Fibroblast of villous mesenchyme (primary cell): ENCODE measurements around the gene TGIF1. TPM values are rescaled to one million over a fixed set of nuclear protein-coding genes. Genes with fewer than 3 reads are reported as not detected.
A peak's percentile ranks its signal among the peaks of the same experiment; 100 is the strongest.

Experiments used
- DNase-seq: peaks from one replicate; pipeline ENCODE4 v3.0.0-alpha.2; 2010; ENCODE audit warnings: low read depth
- H3K4me3 ChIP-seq: 2 replicates; pipeline ENCODE4 v1.5.1; 2011; ENCODE audit warnings: low read depth, mild to moderate bottlenecking, low read length
- CTCF ChIP-seq: IDR thresholded peaks from 2 replicates; pipeline ENCODE4 v1.5.1; 2012; ENCODE audit warnings: low read depth, mild to moderate bottlenecking, low read length; ENCODE audit not compliant: insufficient read depth
- total RNA-seq: library from RNA; depleted of rRNA; stranded (reverse); fragments of >200 nt; gene quantifications from 2 replicates; pipeline ENCODE4 v1.2.3, GENCODE V29; 2012

Gene TGIF1
- total RNA-seq, 1 donor, result 136 TPM

GRCh38 chr18:3494245-3494526 is 44.2 kb downstream of the TGIF1 start:
- DNase-seq, result no peak
- H3K4me3 ChIP-seq, result no peak overlapping the region
- no peak for TF ChIP-seq CTCF

- DNase-seq, result no peak
- no peak for TF ChIP-seq CTCF
- no peak overlapping the region for H3K4me3 ChIP-seq
Measured at GRCh38 chr18:3494569-3494968, 44.6 kb downstream of the TGIF1 start.

GRCh38 chr18:3495691-3496430 is 45.9 kb downstream of the TGIF1 start:
- no peak for TF ChIP-seq CTCF
- no peak overlapping the region for H3K4me3 ChIP-seq
- DNase-seq, result no peak

GRCh38 chr18:3498698-3499471 is 48.9 kb downstream of the TGIF1 start:
- TF ChIP-seq CTCF, result no peak
- peak; percentile 51 for DNase-seq
- peak overlapping the region; percentile 49 for H3K4me3 ChIP-seq

- TF ChIP-seq CTCF, result no peak
- DNase-seq, result no peak
- peak overlapping the region; percentile 49 for H3K4me3 ChIP-seq
Measured at GRCh38 chr18:3499501-3499900, 49.5 kb downstream of the TGIF1 start.

GRCh38 chr18:3500016-3500415 is 50.0 kb downstream of the TGIF1 start:
- TF ChIP-seq CTCF, result no peak
- H3K4me3 ChIP-seq, result no peak overlapping the region
- DNase-seq, result no peak

GRCh38 chr18:3502650-3503049 is 52.7 kb downstream of the TGIF1 start:
- DNase-seq, result no peak
- no peak for TF ChIP-seq CTCF
- no peak overlapping the region for H3K4me3 ChIP-seq
